Ishikawa (cell line): ENCODE measurements around the gene PAQR6.

Experiments used
- CEBPB ChIP-seq: IDR thresholded peaks from 2 replicates; pipeline ENCODE4 v1.6.1; 2012
- EP300 ChIP-seq: IDR thresholded peaks from 2 replicates; pipeline ENCODE4 v1.6.1; 2012; ENCODE audit warnings: borderline replicate concordance
- MAX ChIP-seq: IDR thresholded peaks from 2 replicates; pipeline ENCODE4 v1.6.1; 2012
- NFIC ChIP-seq: IDR thresholded peaks from 2 replicates; pipeline ENCODE4 v1.6.1; 2012
- RAD21 ChIP-seq: IDR thresholded peaks from 2 replicates; pipeline ENCODE4 v1.6.1; 2012; ENCODE audit warnings: low read depth
- REST ChIP-seq: IDR thresholded peaks from 2 replicates; pipeline ENCODE4 v1.6.1; 2012; ENCODE audit warnings: low read depth, mild to moderate bottlenecking
- TCF12 ChIP-seq: IDR thresholded peaks from 2 replicates; pipeline ENCODE4 v1.6.1; 2012; ENCODE audit warnings: low read depth

DNA sequence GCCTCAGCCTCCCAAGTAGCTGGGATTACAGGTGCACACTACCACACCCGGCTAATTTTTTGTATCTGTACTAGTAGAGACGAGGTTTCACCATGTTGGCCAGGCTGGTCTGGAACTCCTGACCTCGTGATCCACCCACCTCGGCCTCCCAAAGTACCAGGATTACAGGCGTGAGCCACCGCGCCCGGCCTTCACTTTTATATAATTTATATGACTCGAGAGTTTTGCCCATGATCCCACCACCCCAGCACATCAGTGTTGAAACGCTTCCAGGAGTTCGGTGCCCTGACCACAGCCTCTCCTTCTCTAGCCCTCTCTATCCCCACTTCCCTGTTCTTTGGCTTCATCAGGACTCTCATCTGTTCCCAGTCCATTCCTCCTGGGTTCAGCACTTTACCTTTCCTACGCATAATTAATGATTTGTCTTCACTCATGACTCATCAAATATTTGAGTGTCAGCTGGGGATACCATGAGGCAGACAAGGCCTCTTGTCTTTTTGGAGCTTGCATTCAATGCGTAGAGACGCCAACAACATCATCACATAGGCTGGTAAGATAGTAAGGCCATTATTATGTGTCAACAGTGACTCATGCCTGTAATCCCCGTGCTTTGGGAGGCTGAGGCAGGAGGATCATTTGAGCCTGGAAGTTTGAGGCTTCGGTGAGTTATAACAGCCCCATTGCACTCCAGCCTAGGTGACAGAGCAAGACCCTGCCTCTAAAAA is 33.7 kb downstream of the PAQR6 start:
- TF ChIP-seq MAX: no peak
- TF ChIP-seq EP300: no peak
- no peak for TF ChIP-seq TCF12
- no peak for TF ChIP-seq CEBPB
- no peak for TF ChIP-seq NFIC
- no peak for TF ChIP-seq REST
- no peak for TF ChIP-seq RAD21
